GM23338 (cell line): Measurements from ENCODE around the gene ANKRD44. TPM values are rescaled to one million over a fixed set of nuclear protein-coding genes. Genes with fewer than 3 reads are reported as not detected.

ENCODE experiments used
- ATAC-seq: fragments of 200-7000 bp; cut with Tn5 transposase; 3 replicates; pipeline ENCODE4 v1.9.1; 2020
- DNase-seq: peaks from one replicate; pipeline ENCODE4 v3.0.0-alpha.2; 2015; ENCODE audit warnings: low spot score
- H2AFZ ChIP-seq: fragments of 200-600 bp; sonication (generic); 2 replicates; pipeline ENCODE4 v1.8.0; 2016; ENCODE audit warnings: antibody characterized with exemption, mild to moderate bottlenecking, moderate library complexity
- H3F3A ChIP-seq: fragments of 200-600 bp; sonication (generic); replicated peaks from 2 replicates; pipeline ENCODE4 v1.8.0; 2017; ENCODE audit warnings: antibody characterized with exemption, mixed run types, low read depth
- H3K27ac ChIP-seq: fragments of 200-600 bp; sonication (generic); 2 replicates; pipeline ENCODE4 v1.6.1; 2016; ENCODE audit warnings: low read depth
- H3K27me3 ChIP-seq: fragments of 200-600 bp; sonication (generic); 2 replicates; pipeline ENCODE4 v1.8.0; 2016; ENCODE audit warnings: mild to moderate bottlenecking, mixed run types, moderate library complexity; ENCODE audit not compliant: insufficient read depth
- H3K36me3 ChIP-seq: fragments of 200-600 bp; sonication (generic); 2 replicates; pipeline ENCODE4 v1.8.0; 2016; ENCODE audit warnings: mild to moderate bottlenecking; ENCODE audit not compliant: insufficient read depth
- H3K4me1 ChIP-seq: fragments of 200-600 bp; sonication (generic); 2 replicates; pipeline ENCODE4 v1.8.0; 2016; ENCODE audit warnings: mild to moderate bottlenecking, moderate library complexity; ENCODE audit not compliant: insufficient read depth
- H3K4me2 ChIP-seq: fragments of 200-600 bp; sonication (generic); 2 replicates; pipeline ENCODE4 v1.7.1; 2017; ENCODE audit warnings: mixed run types
- H3K4me3 ChIP-seq: fragments of 200-600 bp; sonication (generic); 2 replicates; pipeline ENCODE4 v1.6.1; 2016; ENCODE audit warnings: mixed run types
- H3K79me2 ChIP-seq: fragments of 200-600 bp; sonication (generic); replicated peaks from 2 replicates; pipeline ENCODE4 v1.8.0; 2017; ENCODE audit warnings: mild to moderate bottlenecking; ENCODE audit not compliant: insufficient read depth
- H3K9me2 ChIP-seq: fragments of 200-600 bp; sonication (generic); 2 replicates; pipeline ENCODE4 v1.8.0; 2017; ENCODE audit not compliant: insufficient read depth
- H4K20me1 ChIP-seq: fragments of 200-600 bp; sonication (generic); replicated peaks from 2 replicates; pipeline ENCODE4 v1.8.0; 2017; ENCODE audit warnings: mild to moderate bottlenecking; ENCODE audit not compliant: insufficient read depth
- H3K27ac Mint-ChIP-seq: 2 replicates; pipeline ENCODE4 v1.8.0; 2020; ENCODE audit warnings: inconsistent platforms, mild to moderate bottlenecking, moderate library complexity, mixed read lengths
- H3K27me3 Mint-ChIP-seq: 3 replicates; pipeline ENCODE4 v1.8.0; 2022; ENCODE audit warnings: low read depth, mild to moderate bottlenecking, moderate library complexity, mixed read lengths, inconsistent platforms; ENCODE audit not compliant: insufficient read depth, poor library complexity
- H3K36me3 Mint-ChIP-seq: 3 replicates; pipeline ENCODE4 v1.8.0; 2021; ENCODE audit warnings: low read depth, mild to moderate bottlenecking, inconsistent platforms, moderate library complexity, mixed read lengths
- H3K4me1 Mint-ChIP-seq: 3 replicates; pipeline ENCODE4 v1.8.0; 2020; ENCODE audit warnings: mild to moderate bottlenecking, inconsistent platforms, mixed read lengths
- H3K4me3 Mint-ChIP-seq: 3 replicates; pipeline ENCODE4 v1.8.0; 2021; ENCODE audit warnings: moderate library complexity, mild to moderate bottlenecking, inconsistent platforms, mixed read lengths
- H3K9me3 Mint-ChIP-seq: 3 replicates; pipeline ENCODE4 v1.8.0; 2020; ENCODE audit warnings: moderate library complexity, mild to moderate bottlenecking, inconsistent platforms, mixed read lengths
- CREB1 ChIP-seq: fragments of 250-450 bp; sonication (Bioruptor Pico); IDR thresholded peaks from 2 replicates; pipeline ENCODE4 v1.5.0; 2020; ENCODE audit warnings: low read depth, mild to moderate bottlenecking, moderate library complexity
- CTCF ChIP-seq, 2 experiments: fragments of 200-600 bp in 1 of 2; sonication (generic) in 1 of 2; conservative IDR thresholded peaks; 2 replicates each; pipeline versions ENCODE4 v1.5.1 to v1.6.1; 2016 to 2017; ENCODE audit warnings: antibody characterized with exemption in 2 of 2, low read depth in 2 of 2, mild to moderate bottlenecking in 2 of 2, moderate library complexity in 1 of 2
- ETS1 ChIP-seq: IDR thresholded peaks from 2 replicates; pipeline ENCODE4 v1.6.1; 2016; ENCODE audit warnings: antibody characterized with exemption
- EZH2 ChIP-seq: fragments of 200-600 bp; sonication (generic); IDR thresholded peaks from one replicate; pipeline ENCODE4 v1.8.0; 2017; ENCODE audit warnings: antibody characterized with exemption, mild to moderate bottlenecking, low read depth; ENCODE audit not compliant: unreplicated experiment
- EZH2phosphoT487 ChIP-seq: fragments of 200-600 bp; sonication (generic); IDR thresholded peaks from one replicate; pipeline ENCODE4 v1.8.1; 2018; ENCODE audit warnings: antibody characterized with exemption; ENCODE audit not compliant: unreplicated experiment
- JUNB ChIP-seq: IDR thresholded peaks from one replicate; pipeline ENCODE4 v1.6.1; 2016; ENCODE audit warnings: antibody characterized with exemption; ENCODE audit not compliant: unreplicated experiment
- NANOG ChIP-seq: IDR thresholded peaks from 2 replicates; pipeline ENCODE4 v1.6.1; 2016; ENCODE audit warnings: antibody characterized with exemption, borderline replicate concordance
- REST ChIP-seq: IDR thresholded peaks from one replicate; pipeline ENCODE4 v1.6.1; 2018; ENCODE audit warnings: antibody characterized with exemption; ENCODE audit not compliant: unreplicated experiment
- STAT1 ChIP-seq: IDR thresholded peaks from one replicate; pipeline ENCODE4 v1.6.1; 2016; ENCODE audit warnings: antibody characterized with exemption; ENCODE audit not compliant: unreplicated experiment
- ZNF114 ChIP-seq: fragments of 250-450 bp; sonication (Bioruptor Pico); IDR thresholded peaks from 2 replicates; pipeline ENCODE4 v1.5.0; 2020; ENCODE audit warnings: mild to moderate bottlenecking, moderate library complexity
- ZNF462 ChIP-seq: fragments of 250-450 bp; sonication (Bioruptor Pico); IDR thresholded peaks from 2 replicates; pipeline ENCODE4 v1.5.0; 2020; ENCODE audit warnings: mild to moderate bottlenecking, moderate library complexity
- polyA plus RNA-seq: library from polyadenylated mRNA; unstranded; fragments of >200 nt; fragmentation: Nextera tagmentation; extraction: Ambion mirVana; gene quantifications from 2 replicates; pipeline ENCODE4 v1.2.1, GENCODE V29; 2016
- total RNA-seq: library from RNA; depleted of rRNA; stranded (reverse); fragments of >200 nt; shearing (Covaris generic); gene quantifications from 2 replicates; pipeline ENCODE4 v1.2.3, GENCODE V29; 2014

Gene ANKRD44
- total and polyA plus RNA-seq, 2 experiments from 2014 or later: 0.44 to 0.56 TPM

GRCh38 chr2:197090742-197091367 lies 219.7 kb downstream of the ANKRD44 start:
- Histone ChIP-seq H3F3A (no peaks in the 10 kb centered on the region), H3K27ac (no peak overlapping the region), H3K79me2 (no peaks in the 10 kb centered on the region), H3K36me3 (no peaks in the 10 kb centered on the region), H3K4me2 (no peak overlapping the region), H3K4me3 (no peak overlapping the region), H3K9me2 (no peaks in the 10 kb centered on the region), H3K4me1 (no peaks in the 10 kb centered on the region), H4K20me1 (no peaks in the 10 kb centered on the region), H3K27me3 (no peaks in the 10 kb centered on the region), H2AFZ (0 out of 2 replicates have a peak overlapping the region, but pooled peaks have one; percentile 34)
- H3K4me3 Mint-ChIP-seq: no peak overlapping the region
- TF ChIP-seq STAT1 (no peak), ZNF114 (CRISPR knock-in tag) (no peak), CREB1 (no peak), EZH2phosphoT487 (no peak), REST (no peak), NANOG (no peak), ETS1 (no peak), ZNF462 (no peak), EZH2 (no peak), CTCF (conservative IDR thresholded peaks at IDR 0.05; ENCODE audit: low read depth in 2 of 2) (no peak), JUNB (no peak)
- no peaks in the 10 kb centered on the region for H3K9me3 Mint-ChIP-seq
- ATAC-seq (peak; percentile 63), DNase-seq (peak; percentile 17)
- no peak overlapping the region for H3K27ac Mint-ChIP-seq
- no peaks in the 10 kb centered on the region for H3K27me3 Mint-ChIP-seq
- no peaks in the 10 kb centered on the region for H3K36me3 Mint-ChIP-seq
- H3K4me1 Mint-ChIP-seq: no peaks in the 10 kb centered on the region; the same call in 2 of the 3 replicates
